HAP-1 (cell line): ENCODE data around the gene OVOL3.
"Not testable (repeated sequence)": the region's sequence is repeated elsewhere in the genome, so short reads cannot be mapped to it uniquely, and the experiment has no call there.

Experiments
- DNase-seq, 2 experiments: peaks; one replicate each; pipeline ENCODE4 v3.0.0-alpha.2; 2016 to 2020; ENCODE audit warnings: low spot score in 2 of 2
- H3K27me3 ChIP-seq: fragments of 250-450 bp; sonication (Bioruptor Pico); 2 replicates; pipeline ENCODE4 v1.5.1; 2020; ENCODE audit warnings: low read depth, mild to moderate bottlenecking, moderate library complexity
- H3K36me3 ChIP-seq: fragments of 250-450 bp; sonication (Bioruptor Pico); replicated peaks from 2 replicates; pipeline ENCODE4 v1.5.1; 2020; ENCODE audit warnings: mild to moderate bottlenecking
- H3K4me1 ChIP-seq: fragments of 250-450 bp; sonication (Bioruptor Pico); 2 replicates; pipeline ENCODE4 v1.5.1; 2020; ENCODE audit warnings: mild to moderate bottlenecking
- H3K4me3 ChIP-seq: fragments of 250-450 bp; sonication (Bioruptor Pico); 2 replicates; pipeline ENCODE4 v1.5.1; 2020; ENCODE audit warnings: mild to moderate bottlenecking, moderate library complexity
- H3K9me3 ChIP-seq: fragments of 250-450 bp; sonication (Bioruptor Pico); 2 replicates; pipeline ENCODE4 v1.5.1; 2020; ENCODE audit warnings: mild to moderate bottlenecking, moderate library complexity
- in situ Hi-C: fragments of 300-500 bp; cut with MboI; formaldehyde crosslinking; loops from 3 replicates; pipeline ENCODE4 v1.14.3; 2020; ENCODE audit warnings: low sequenced_read_pairs, inconsistent platforms, mixed read lengths

The OVOL3 gene

DNA sequence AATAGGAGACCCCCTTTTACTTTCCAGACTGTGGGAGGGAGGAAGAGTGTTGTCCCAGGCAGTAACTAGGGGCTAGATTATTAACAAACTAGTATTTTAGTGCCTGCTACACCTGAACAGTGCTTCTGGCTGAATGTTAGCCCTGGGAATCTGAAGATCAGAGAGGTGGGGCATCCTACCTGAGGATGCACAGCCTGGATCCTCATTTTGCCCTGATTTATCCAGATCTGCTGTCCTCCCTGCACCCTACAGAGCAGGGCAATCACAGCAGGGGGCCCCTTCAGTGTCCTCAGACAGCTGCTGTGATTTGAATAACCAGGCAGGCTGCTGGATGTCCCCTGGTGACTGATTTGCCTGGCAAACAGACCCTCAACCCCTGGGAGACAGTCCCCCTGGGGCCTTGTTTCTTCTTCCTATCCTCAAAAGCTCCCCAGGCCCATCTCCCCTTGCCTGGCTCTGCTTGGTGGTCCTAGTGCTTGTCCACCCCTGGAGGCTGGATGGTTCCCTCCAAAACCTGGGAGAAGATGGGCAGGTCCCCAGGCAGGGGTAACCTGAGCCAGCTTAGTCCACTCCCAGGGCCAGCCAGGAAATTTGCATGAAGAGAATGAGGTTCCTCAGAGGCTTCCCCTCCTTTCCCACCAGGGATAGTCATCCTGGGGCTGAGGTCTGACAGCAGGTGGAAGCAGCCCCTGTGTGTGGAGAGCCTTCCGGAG is at the start of gene OVOL3:
OVOL3 (plus strand) TSS at position 657 of the 713 bp plus-strand sequence. CDS start 60 bp downstream, outside the sequence.
- in situ Hi-C loops = no loop called here
- H3K4me1 ChIP-seq = peaks cover 5% of the 10 kb centered on the region; the same call in 1 of the 2 replicates
- no peak for DNase-seq
- peaks cover 25% of the 10 kb centered on the region for H3K36me3 ChIP-seq
- no peaks in the 10 kb centered on the region for H3K9me3 ChIP-seq
- no peaks in the 10 kb centered on the region for H3K27me3 ChIP-seq
- no peak within 1 kb of the TSS for H3K4me3 ChIP-seq

DNA sequence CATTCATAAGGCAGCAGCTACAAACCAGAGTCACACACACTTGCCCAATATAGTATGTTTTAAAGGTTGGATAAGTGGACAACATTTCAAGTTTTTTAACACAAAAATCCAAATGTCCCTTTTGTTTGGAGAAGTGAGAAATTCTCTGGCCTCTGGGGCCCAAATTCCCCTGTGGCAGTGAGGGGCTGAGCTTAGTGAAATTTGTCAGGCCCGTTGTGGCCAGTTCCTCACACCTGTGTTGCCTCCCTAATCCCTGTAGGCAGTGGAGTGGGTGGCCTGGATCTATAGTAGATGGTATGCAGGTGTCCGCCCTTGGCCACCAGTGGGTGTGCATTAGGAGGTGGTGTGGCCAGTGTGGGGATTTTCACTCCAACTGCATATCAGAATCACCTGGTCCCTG is 49.6 kb upstream of the OVOL3 start:
- Histone ChIP-seq H3K27me3 (no peaks in the 10 kb centered on the region), H3K9me3 (no peaks in the 10 kb centered on the region), H3K36me3 (peaks cover 70% of the 10 kb centered on the region), H3K4me3 (no peak overlapping the region), H3K4me1 (no peaks in the 10 kb centered on the region; the same call in 1 of the 2 replicates)
- in situ Hi-C loops = no loop called here
- DNase-seq = no peak

DNA sequence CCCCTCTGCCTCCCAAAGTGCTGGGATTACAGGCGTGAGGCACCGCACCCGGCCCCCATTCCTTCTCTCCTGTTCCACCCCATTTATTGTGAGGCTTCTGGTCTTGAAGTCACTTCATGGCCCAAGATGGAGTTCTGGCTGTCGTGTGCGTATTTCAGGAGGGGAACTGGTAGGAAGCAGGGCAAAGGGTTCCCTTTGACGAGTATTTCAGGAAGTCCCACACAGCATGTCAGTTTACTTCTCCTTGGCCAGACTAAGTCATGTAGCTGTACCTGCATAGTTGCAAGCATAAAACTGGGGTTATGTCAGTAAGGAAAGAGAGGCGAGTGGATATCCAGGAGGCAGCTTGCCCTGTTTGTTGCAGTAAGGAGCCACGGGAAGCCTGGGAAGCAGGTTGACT is 46.1 kb upstream of the OVOL3 start:
- Histone ChIP-seq H3K36me3 (peaks cover 67% of the 10 kb centered on the region), H3K4me3 (no peak overlapping the region), H3K4me1 (no peaks in the 10 kb centered on the region), H3K9me3 (no peaks in the 10 kb centered on the region), H3K27me3 (no peaks in the 10 kb centered on the region)
- no peak for DNase-seq
- in situ Hi-C loops = no loop called here

DNA sequence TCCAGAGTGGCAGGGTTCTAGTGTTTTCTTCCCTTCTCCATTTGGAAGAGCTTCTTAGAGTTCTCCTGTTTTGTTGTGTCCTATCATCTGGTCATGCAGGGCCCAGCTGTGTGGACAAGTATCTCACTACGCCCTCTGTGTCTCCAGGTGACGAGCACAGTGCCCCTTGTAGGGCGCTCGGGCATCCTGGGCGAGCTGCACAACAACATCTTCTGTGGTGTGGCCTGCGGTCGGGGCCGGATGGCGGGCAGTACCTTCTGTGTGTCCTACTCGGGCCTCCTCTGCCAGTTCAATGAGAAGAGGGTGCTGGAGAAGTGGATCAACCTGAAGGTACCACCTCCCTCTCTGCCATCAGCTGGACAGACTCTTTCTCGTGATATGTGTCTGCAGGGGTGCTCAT is 43.3 kb upstream of the OVOL3 start:
- Histone ChIP-seq H3K4me1 (no peaks in the 10 kb centered on the region), H3K4me3 (no peak overlapping the region), H3K27me3 (no peaks in the 10 kb centered on the region), H3K9me3 (no peaks in the 10 kb centered on the region), H3K36me3 (peaks cover 67% of the 10 kb centered on the region)
- in situ Hi-C loops = no loop called here
- no peak for DNase-seq

DNA sequence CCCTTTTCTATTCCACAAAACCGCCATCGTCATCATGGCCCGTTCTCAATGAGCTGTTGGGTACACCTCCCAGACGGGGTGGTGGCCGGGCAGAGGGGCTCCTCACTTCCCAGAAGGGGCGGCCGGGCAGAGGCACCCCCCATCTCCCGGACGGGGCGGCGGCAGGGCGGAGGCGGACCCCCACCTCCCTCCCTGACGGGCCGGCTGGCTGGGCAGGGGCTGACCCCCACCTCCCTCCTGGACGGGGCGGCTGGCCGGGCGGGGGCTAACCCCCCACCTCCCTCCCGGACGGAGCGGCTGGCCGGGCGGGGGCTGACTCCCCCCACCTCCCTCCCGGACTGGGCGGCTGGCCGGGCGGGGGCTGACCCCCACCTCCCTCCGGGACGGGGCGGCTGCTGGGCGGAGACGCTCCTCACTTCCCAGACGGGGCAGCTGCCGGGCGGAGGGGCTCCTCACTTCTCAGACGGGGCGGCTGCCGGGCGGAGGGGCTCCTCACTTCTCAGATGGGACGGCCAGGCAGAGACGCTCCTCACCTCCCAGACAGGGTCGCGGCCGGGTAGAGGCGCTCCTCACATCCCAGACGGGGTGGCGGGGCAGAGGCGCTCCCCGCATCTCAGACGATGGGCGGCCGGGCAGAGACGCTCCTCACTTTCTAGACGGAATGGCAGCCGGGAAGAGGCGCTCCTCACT is 42.0 kb upstream of the OVOL3 start:
- H3K27me3 ChIP-seq, DNase-seq, H3K9me3 ChIP-seq, in situ Hi-C loops, H3K4me1 ChIP-seq, H3K4me3 ChIP-seq: not testable (repeated sequence)
- peaks cover 70% of the 10 kb centered on the region for H3K36me3 ChIP-seq

DNA sequence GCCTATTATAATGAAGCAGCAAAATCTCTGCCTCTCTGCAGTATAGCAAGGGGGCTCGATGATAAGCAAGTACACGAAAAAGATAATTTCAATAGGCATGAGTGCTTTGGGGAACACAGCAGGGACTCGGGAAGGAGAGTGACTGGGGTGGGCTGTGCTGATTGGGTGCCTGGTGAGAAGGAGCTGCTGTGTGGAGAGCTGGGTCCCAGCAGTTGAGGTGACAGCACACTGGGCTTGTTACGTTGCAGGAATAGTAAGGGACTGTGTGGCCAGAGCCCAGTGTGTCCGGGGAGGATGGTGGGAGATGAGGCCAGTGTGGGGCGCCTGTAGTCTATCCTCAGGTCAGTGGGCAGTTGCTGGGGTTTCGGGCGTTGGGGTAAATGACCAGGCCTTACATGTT is 38.9 kb upstream of the OVOL3 start:
- H3K36me3 ChIP-seq = peaks cover 60% of the 10 kb centered on the region
- no peaks in the 10 kb centered on the region for H3K27me3 ChIP-seq
- in situ Hi-C loops = no loop called here

DNA sequence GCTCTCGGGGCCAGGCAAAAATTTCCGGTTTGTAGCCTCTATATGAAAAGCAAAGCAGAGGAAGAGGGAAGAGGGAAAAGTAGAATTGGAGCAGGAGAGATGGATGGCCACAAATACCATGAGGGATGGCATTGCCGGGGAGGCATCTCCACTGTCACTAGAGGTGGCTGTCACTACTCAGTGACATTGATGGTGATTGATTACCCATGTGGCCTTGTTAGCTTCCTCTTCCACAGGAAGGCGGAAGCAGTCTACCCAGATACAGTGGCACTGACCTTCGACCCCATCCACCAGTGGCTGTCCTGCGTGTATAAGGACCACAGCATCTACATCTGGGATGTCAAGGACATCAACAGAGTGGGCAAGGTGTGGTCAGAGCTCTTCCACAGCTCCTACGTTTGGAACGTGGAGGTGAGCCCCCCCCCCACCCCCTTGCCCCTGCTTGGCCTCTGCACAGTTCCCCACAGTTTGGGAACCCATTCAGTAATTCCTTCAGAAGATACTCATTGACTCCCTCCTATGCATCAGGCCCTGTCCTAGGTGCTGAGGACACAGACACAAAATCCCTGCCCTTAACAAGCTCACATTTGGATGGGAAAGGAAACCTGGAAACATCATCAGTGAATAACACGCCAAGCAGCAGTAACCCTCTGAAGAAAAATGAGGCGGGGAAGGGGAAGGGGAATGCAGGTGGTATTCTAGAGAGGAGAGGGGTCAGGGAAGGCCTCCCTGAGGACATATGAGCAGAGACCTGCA is 37.6 kb upstream of the OVOL3 start:
- DNase-seq = no peak
- H3K36me3 ChIP-seq = peaks cover 57% of the 10 kb centered on the region
- no peaks in the 10 kb centered on the region for H3K4me1 ChIP-seq
- in situ Hi-C loops = no loop called here
- H3K4me3 ChIP-seq = no peak overlapping the region
- no peaks in the 10 kb centered on the region for H3K27me3 ChIP-seq
- no peaks in the 10 kb centered on the region for H3K9me3 ChIP-seq

More for the DNA sequence above, 38.9 kb upstream of the OVOL3 start:
- Histone ChIP-seq H3K9me3 (no peaks in the 10 kb centered on the region), H3K4me3 (no peak overlapping the region), H3K4me1 (no peaks in the 10 kb centered on the region)
- no peak for DNase-seq

DNA sequence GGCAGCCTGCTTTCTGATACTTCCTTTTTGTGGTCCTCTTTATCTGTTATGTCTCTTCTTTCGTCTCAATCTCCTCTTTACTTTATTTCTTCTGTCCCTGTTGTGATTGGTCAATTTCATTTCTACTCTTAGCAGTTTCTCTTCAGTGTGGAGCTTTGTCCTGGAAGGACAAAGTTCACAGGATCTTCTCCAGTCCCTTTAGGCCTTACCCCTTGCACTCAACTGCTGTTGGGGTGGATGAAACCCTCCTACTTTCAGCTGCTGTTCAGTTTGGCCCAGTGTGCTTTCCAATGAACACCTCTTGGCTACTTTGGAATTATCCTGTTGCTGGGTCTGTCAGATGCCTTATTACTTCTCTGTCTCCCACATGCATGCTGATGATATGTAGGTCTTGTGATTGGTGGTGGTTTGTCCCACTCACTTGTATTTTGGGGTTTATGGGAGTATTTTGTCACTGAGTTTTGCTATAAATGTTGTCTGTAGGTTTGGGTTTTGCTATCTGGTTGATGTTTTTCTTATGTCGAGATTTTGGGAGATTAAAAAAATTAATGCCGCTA is 31.5 kb upstream of the OVOL3 start:
- H3K27me3 ChIP-seq = no peaks in the 10 kb centered on the region
- in situ Hi-C loops = no loop called here
- H3K36me3 ChIP-seq = peaks cover 67% of the 10 kb centered on the region

DNA sequence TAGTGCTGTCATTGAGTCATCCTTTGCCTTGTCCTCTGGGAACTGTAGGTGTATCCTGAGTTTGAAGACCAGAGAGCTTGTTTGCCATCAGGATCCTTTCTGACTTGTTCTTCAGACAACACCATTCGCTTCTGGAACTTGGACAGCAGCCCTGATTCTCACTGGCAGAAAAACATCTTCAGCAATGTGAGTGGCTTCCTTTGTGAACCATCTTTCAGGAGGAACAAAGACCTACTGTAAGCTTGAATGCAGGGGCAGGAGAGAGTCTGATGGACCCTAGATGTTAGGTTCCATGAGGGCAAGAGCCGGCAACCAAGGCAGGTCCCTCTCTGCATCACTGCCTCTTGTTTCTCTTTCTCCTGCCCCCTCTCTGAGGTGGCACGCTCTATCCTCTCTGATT is 29.6 kb upstream of the OVOL3 start:
- H3K27me3 ChIP-seq = no peaks in the 10 kb centered on the region
- in situ Hi-C loops = no loop called here
- DNase-seq = no peak
- no peaks in the 10 kb centered on the region for H3K9me3 ChIP-seq
- H3K36me3 ChIP-seq = peaks cover 62% of the 10 kb centered on the region
- H3K4me1 ChIP-seq = no peaks in the 10 kb centered on the region
- no peak overlapping the region for H3K4me3 ChIP-seq

More for the DNA sequence above, 31.5 kb upstream of the OVOL3 start:
- H3K4me3 ChIP-seq = no peak overlapping the region
- DNase-seq = no peak
- no peaks in the 10 kb centered on the region for H3K9me3 ChIP-seq
- H3K4me1 ChIP-seq = no peaks in the 10 kb centered on the region

DNA sequence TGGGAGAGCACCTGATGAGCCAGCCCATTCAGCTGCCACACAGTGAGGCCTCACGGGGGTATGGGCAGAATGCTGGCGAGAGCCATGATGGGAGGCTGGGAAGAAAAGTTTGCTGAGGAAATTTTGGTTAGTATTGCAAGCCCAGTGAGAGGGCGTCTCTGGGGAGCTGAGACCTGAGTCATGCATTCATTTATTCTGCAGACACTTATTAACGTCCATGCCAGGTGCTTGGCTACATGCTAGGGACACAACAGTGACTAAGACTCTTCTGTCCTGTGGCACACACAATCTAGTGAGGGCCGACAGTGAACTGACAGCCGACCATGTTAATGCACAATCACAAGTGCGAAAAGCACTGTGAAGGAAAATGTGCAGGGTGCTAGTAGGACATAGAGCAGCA is 29.0 kb upstream of the OVOL3 start:
- H3K4me3 ChIP-seq = no peak overlapping the region
- no peaks in the 10 kb centered on the region for H3K4me1 ChIP-seq
- peaks cover 67% of the 10 kb centered on the region for H3K36me3 ChIP-seq
- no peaks in the 10 kb centered on the region for H3K27me3 ChIP-seq
- in situ Hi-C loops = no loop called here
- no peak for DNase-seq
- H3K9me3 ChIP-seq = no peaks in the 10 kb centered on the region

DNA sequence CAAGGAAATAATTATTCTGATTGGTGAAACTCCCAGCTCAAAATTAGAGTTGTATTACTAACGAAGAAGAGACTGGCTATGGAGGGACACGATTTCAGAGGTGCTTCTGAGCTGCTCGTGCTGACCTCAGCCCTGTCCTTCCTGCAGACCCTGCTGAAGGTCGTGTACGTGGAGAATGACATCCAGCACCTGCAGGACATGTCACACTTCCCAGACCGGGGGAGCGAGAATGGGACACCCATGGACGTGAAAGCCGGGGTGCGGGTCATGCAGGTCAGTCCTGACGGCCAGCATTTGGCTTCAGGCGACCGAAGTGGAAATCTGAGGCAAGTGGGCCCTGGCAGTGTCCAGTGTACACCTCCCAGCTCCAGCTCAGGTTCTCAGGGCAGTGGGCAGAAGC is 28.0 kb upstream of the OVOL3 start:
- Histone ChIP-seq H3K4me1 (no peaks in the 10 kb centered on the region), H3K36me3 (peaks cover 67% of the 10 kb centered on the region), H3K27me3 (no peaks in the 10 kb centered on the region), H3K4me3 (no peak overlapping the region), H3K9me3 (no peaks in the 10 kb centered on the region)
- in situ Hi-C loops = no loop called here
- no peak for DNase-seq

DNA sequence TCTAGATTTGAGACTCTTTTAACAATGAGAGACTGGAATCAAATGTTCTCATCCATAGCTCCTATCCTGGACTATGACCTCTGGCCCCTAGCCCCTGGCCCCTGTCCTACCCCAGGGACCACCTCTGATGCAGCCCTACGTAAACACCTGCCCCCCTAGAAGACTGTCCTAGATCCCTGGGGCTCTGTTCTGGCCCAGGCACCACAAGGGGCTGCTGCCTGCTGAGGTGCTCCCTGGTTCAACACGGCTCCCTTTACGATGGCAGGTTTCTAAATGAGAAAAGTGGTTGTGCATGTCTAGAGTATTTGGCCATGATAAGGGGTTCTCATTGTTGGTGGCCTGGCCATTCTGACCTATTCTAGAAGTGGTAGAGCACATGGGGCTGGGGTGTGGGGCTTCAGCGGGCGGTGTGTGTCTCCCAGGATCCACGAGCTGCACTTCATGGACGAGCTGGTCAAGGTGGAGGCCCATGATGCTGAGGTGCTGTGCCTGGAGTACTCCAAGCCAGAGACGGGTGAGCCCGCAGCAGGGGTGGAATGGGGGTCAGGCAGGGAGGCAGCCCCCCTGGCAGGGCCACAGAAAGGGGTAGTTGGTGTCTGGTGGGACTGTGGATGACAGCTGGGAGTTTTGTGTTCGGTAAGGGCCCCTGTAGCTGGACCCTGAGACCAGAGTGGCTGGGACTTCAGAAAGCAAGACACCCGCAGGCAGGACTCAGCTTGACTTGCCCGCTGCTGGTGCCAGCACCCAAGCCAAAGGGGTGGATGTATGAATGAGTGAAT is 26.5 kb upstream of the OVOL3 start:
- Histone ChIP-seq H3K4me1 (no peaks in the 10 kb centered on the region), H3K9me3 (no peaks in the 10 kb centered on the region), H3K4me3 (no peak overlapping the region), H3K27me3 (no peaks in the 10 kb centered on the region), H3K36me3 (peaks cover 76% of the 10 kb centered on the region)
- DNase-seq = no peak
- in situ Hi-C loops = no loop called here

DNA sequence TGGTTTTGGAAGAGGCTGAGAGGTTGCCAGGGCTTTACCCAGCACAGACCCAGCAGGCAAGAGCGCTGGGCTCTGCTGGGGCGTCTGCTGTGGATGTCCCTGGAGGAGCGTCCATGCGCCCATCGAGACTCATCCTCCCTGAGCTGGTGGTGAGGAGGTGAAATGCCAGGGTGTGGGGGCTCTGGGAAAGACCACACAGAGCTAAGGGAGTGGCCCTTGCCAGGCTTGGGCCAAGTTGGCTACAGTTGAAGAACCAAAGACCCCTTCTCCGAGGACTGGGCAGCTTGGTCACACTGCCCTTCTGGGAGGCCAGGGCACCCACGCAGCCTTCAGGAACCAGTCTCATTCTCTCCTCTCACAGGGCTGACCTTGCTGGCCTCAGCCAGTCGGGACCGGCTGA is 24.6 kb upstream of the OVOL3 start:
- in situ Hi-C loops = no loop called here
- no peak overlapping the region for H3K4me3 ChIP-seq
- H3K27me3 ChIP-seq = no peaks in the 10 kb centered on the region
- H3K36me3 ChIP-seq = peaks cover 83% of the 10 kb centered on the region
- no peak for DNase-seq
- H3K4me1 ChIP-seq = no peaks in the 10 kb centered on the region
- no peaks in the 10 kb centered on the region for H3K9me3 ChIP-seq
